GM18861 (cell line): ENCODE results near the gene CAPN11.
"Not testable (repeated sequence)": the region's sequence is repeated elsewhere in the genome, so short reads cannot be mapped to it uniquely, and the experiment has no call there.

Experiments used
- ATAC-seq: cut with Tn5 transposase; IDR thresholded peaks from one replicate; pipeline ENCODE4 v1.9.1; 2021; ENCODE audit not compliant: unreplicated experiment

CAPN11 gene

DNA sequence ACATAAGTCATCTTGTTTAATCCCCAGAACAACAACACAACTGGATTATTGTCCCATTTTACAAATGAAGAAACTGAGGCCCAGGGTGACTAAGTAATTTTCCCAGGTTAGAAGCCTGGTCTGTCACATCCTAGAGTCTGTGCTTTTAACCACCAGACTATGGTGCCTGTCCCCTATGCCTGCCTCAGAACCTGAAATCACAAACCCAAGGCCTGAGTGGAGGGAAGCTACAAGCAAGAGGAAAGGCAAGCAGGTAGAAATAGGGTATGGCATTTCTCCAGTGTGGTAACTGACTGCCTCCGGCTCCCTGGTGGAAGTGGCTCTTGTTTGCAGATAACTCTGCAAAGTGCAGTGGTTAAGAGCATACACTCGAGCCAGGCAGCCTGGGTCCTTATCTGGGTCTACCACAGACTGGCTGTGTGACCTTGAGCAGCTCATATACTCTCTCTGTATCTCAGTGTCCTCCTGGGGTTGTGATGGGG, 28.7 kb upstream of the CAPN11 start:
- ATAC-seq, result no peak

DNA sequence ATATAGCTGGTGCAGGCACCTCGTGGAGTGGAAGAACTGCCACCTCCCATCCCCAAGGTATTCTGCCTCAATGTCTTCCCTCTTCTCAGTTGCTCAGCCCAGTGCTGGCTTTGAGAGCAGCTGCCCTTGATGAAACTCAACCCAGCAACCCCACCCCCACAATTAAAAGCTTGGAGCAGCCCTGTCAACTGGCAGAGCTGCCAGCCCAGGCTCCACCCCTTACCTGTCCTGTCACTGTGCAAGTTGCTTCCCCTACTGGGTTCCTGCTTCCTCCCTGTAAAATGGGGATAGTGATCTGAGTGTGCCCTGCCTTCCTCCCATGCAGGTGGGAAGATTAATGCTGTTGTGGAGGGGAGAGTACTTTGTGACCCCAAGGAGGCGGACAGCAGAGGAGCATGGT, 26.7 kb upstream of the CAPN11 start:
- ATAC-seq, result no peak

DNA sequence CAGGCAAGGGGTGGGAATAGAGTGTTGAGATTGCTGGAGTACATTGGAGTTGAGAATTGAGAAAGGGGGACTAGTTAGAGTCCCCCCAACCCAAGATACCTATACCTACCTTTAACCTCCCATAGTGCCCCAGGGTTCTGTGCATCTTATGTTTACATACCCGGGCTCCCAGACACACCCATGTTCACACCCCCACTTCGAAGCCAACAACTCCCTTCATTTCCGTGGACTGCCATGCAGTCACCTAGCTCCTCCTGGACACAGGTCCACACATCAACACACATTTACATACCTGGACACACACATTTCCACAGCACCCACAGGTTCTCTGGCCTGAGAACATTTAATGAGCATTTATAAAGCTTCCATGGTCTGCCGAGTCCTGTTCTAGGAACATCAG, 26.1 kb upstream of the CAPN11 start:
- ATAC-seq, result no peak

DNA sequence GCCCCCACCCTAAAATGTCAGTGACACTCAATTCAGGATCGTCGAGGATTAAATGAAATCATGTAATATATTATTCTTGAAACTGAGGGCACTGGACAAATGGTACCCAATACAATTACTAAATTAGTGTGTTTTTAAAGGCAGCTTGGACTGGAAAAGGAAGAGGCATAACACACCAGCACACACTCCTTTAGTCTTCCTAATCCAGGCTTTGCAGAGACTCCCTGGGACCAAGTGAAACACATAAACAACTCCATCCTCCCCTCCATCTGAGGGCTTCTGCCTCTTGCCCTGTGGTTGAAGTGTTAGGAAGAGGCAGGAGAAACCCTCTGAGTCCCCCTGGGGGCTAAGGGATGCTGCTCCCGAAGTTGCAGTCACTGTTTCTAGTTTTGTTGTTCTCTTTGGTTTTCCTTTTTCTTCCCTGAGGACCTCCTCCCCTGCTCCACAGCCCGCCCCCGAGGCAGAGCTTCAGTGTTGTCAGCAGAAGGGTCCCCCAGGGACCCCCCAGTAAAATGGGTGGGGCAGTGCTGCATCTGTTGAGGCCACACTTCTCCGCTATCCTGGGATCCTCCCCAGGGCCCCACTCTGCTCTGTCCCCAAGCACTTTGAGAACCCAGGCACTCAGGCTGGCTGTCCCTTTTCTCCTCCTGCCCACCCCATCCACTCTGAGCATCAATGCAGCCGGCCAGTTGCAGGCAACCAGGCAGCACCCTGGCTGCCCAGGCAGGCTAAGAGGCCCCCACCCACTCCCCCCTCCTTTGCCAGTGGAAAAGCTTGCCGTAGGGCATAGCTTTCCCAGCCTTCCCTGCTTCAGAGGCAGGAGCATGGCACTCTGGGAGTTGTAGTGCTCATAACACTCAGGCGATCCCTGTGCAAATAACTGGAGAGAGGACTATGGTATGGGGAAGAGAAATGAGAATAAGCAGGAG, 25.4 kb upstream of the CAPN11 start:
- ATAC-seq, result no peak

DNA sequence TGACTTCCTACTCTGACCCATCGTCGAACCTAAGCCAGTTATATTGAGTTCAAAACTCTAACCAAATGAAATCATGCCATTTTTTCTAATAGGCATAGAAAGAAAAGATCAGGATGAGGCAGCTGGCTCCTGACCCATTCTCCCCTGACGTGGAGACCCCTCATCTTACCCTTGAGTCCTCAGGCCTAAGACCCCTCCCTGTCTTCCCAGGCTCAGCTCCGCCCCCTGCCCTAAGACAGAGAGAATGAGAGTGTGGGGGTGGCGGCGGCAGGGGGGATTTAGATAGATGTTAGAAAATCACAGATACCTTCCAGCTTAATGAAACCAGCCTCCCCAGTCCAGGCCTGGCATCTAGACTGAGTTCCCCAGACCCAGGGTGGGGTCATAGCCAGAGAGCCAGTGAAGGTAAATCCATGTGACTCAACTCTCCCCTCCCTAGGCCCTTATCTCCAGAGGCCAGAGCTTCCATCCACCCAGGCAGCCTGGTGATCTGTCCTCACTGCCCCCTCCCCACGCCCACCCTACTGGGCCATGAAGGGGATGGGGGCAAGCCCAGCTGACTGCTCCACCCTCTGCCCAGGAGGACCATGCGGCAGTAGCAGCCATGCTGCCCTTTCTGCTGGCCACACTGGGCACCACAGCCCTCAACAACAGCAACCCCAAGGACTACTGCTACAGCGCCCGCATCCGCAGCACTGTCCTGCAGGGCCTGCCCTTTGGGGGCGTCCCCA, 24.5 kb upstream of the CAPN11 start:
- no peak for ATAC-seq

DNA sequence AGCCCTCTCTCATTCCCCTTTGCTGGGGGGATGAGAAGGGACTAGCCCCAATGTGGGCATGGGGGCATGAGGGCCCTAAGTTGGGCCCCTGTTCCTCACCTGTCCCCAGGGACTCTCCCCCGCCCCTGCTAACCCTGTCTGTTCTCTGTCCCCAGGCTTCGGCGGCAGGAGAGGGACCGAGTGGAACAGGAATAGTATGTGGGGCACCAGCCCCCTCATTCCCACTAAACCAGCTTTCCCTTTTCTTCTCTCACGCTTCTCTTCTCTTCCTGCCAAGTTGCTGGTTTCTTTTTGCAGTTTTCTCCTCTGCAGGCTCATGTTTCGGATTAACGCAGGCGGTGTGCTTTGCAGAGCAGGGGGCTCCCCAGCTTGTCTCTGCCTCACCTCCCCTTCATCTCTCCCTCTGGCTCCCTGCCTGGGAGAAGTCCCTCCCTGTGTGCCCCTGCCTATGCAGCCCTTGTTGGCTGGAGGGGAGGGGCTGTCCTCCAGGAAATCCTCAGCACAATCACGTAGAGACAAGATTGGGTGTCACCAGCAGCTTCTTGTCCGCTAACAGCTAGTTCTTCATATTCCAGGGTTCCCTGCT, 23.4 kb upstream of the CAPN11 start:
- ATAC-seq, result no peak

DNA sequence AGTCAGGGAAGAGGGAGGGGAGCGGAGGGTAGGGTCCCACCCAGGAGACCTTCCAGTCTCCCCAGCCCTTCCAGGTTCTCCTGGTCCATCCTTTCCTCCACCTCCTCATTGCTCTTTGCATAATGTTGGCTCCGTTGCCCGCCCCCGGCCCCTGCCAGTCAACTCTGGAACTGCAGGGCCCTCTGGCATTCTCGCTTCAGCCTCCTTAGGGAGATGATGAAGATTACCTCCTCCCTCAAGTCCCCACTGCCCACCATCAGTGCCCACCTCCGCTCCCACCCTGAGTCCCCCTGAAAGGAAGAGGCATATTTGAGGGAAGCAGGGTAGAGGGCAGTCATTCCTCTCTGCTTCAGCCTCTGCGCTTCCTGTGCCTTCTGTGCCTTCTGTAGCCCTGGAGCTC, 22.7 kb upstream of the CAPN11 start:
- no peak for ATAC-seq

DNA sequence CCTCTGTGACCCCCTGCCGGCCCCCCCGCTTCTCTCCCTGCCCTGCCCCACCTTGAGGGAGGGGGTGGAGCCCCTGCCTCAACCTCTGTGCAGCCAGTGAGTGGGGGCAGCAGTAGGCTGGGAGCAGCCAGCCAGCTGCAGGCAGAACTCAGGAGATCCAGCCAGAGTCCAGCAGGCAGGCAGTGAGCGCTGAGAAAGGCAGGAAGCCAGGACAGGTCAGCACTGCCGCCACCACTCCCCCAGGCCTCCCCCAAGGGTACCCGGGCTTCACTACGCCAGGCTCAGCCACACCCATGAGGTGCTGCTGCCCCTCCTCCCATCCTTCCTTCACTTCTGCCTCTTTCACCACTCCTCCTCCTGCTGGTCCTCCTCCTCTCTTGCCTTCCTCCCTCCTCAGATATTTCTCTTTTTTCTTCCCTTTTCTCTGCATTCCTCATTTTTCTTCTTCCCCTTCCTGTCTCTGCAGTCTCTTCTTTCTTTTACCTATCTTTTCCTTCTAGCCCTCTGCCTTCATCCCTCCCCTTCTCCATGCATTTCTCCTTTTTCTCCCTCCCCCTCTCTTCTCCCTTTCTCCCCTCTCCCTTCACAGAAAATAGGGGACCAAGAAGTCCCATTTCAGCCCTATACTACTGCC, 19.8 kb upstream of the CAPN11 start:
- no peak for ATAC-seq

DNA sequence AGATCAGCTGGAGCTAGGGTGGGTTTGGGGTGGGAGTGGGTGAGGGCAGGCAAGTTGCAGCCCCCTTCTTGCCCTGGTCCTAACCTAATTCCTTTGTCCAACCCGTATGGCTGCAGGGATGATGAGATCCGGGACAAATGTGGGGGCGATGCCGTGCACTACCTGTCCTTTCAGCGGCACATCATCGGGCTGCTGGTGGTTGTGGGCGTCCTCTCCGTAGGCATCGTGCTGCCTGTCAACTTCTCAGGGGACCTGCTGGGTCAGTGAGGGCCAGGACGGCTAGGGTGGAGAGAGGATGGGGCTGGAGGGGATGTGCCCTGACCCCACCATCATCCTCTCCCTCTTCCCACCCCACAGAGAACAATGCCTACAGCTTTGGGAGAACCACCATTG, 19.3 kb upstream of the CAPN11 start:
- no peak for ATAC-seq

DNA sequence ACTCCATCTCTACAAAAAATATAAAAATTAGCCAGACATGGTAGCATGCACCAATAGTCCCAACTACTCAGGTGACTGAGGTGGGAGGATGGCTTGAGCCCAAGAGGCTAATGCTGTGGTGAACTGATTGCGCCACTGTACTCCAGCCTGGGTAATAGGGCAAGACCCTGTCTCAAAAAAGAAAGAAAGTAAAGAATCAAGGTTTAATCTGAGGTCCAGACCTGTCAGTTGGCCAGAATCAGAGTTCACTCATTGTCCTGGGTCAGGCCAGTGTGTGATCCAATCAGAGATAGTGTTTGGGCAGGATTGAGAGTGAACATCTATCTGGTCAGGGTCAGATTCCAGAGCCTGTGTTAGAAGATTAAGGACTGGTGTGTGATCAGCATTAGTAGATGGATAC, 15.8 kb upstream of the CAPN11 start:
- no peak for ATAC-seq

DNA sequence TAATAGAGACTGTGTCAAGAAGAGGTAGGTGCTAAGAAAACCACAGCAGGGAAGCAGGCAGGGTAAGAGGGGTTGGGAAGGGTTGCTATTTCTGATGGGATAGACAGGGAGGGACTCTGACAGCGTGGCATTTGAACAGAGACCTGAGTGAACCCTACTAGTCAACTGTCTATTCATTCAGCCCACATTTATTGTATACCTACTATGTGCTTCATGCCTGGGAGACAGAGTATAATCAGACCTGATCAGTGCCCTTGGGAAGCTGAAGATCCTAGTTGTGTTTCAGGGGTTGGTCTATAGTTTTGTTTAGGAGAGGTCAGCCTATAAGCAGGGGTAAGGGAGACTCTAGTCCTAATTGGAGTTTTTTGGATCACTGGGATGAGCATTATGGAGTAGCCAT, 14.9 kb upstream of the CAPN11 start:
- ATAC-seq, result no peak

DNA sequence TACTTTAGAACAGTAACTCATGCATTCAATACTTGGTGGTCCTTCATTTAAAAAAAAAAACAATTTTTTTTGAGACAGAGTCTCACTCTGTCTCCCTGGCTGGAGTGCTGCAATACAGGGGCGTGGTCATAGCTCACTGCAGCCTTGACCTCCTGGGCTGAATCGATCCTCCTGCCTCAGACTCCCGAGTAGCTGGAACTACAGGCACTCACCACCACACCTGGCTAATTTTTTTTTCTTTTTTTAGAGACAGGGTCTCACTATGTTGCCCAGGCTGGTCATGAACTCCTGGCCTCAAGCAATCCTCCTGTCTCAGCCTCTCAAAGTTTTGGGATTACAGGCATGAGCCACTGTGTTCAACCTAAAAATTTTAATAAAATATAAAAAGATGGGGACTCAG, 14.1 kb upstream of the CAPN11 start:
- ATAC-seq, result not testable (repeated sequence)

DNA sequence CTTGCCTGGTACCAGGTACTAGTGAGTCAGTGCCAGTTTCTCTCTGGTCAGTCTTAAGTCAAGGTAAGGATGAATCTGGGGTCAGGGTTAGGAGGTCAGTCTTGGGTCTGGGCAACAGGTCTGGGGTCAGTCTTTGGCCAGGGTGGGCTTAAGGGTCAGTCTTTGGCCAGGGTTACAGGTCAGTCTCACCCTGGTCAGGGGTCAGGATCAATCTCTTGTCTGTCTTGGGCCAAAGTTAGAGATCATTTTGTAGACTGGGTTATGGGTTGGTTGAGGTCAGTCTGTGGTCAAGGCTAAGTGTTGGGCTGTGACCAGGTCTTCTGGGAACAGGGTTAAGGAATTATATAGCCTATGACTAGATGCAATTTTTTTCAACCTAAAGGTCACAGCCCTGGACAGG, 12.8 kb upstream of the CAPN11 start:
- ATAC-seq, result no peak

DNA sequence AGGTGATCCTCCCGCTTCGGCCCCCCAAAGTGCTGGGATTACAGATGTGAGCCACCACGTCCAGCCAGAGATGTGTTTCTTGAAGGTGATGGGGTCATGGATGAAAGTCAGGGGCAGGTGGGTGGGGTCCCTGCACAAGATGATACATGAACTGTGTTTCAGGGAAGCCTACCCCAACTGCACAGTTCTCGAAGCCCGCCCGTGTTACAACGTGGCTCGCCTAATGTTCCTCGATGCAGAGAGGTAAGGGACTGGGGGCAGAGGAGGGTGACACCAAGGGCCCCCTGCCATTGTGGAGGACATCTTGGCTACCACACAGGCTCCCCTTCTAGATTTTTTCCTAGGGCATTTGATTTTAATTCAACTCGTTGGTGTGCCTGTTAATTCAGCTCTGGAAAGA, 11.9 kb upstream of the CAPN11 start:
- no peak for ATAC-seq

DNA sequence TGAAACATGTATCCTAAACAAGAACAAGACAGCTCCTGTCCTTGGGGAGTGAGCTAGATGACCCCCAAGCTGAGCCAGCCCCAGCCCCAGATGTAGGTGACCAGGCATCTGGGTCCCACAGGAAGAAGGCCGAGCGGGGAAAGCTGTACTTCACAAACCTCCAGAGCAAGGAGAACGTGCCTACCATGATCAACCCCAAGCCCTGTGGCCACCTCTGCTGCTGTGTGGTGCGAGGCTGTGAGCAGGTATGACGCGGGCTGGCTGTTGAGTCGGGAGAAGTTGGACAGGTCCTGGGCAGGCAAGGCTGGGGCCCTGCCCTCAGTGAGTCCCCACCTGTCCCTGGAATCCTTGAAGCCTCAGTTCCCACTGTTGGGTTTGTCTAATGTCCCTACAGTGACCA, 11.4 kb upstream of the CAPN11 start:
- ATAC-seq, result no peak

DNA sequence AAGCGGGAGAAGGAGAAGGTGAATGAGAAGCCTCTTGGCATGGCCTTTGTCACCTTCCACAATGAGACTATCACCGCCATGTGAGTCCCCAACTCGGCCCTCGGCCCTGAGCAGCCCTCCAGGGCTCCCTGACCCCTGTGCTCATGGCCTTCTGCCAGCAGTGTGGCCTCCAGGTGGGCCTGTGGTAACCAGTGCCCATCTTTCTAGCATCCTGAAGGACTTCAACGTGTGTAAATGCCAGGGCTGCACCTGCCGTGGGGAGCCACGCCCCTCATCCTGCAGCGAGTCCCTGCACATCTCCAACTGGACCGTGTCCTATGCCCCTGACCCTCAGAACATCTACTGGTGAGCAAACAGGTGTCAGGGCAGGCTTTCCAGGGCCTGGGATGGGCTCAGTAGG, 10.3 kb upstream of the CAPN11 start:
- no peak for ATAC-seq

DNA sequence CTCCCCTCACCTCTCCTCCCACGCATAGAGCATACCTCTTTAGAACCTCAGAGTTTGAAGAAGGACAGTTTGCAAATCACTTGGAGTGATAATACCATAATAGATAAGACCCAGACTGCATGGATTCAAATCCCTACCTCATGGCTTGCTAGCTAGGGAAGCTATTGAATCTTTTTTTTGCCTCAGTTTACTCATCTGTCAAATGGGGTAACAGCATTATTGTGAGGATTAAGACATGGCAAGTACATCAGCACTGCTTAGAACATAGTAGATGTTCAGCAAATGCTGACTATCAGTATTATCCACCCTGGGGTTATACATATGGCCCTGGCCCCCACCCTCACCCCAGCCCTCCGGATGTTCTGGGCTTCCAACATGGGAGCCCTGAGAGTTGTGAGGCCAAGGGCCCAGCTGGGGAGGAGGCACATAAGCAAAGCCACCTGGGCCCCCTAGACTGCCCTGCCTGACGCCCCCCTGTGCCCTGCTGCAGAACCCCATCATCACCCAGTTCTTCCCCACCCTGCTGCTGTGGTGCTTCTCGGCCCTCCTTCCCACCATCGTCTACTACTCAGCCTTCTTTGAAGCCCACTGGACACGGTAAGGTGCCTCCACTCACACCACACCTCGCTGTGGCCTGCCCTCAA, 9.1 kb upstream of the CAPN11 start:
- ATAC-seq, result no peak

DNA sequence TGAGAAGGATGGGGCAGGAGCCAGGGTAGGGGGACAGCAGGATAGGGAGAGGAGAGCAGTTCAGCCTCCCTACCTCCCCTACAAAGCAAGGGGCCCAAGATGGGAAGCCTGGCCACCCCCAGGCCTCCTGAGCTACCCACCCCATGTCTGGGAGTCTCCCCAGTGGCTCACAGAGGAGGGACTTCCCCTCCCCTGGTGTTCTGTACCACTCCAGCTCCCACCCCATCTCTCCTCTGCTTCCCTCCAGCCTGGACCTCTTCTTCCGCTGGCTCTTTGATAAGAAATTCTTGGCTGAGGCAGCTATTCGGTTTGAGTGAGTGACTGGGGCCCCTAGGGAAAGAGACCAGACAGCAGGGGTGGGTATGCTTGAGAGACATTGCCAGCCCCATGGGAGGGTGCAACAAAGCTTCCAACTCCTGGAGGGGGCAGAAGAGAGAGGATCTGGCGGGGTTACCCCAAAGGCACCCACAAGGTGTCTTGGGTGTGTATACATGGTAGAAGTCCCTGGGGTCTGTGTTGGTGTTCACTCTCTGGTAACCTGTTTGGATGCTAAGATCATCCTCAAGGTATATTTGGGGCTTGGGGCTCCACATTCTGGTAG, 8.2 kb upstream of the CAPN11 start:
- no peak for ATAC-seq

DNA sequence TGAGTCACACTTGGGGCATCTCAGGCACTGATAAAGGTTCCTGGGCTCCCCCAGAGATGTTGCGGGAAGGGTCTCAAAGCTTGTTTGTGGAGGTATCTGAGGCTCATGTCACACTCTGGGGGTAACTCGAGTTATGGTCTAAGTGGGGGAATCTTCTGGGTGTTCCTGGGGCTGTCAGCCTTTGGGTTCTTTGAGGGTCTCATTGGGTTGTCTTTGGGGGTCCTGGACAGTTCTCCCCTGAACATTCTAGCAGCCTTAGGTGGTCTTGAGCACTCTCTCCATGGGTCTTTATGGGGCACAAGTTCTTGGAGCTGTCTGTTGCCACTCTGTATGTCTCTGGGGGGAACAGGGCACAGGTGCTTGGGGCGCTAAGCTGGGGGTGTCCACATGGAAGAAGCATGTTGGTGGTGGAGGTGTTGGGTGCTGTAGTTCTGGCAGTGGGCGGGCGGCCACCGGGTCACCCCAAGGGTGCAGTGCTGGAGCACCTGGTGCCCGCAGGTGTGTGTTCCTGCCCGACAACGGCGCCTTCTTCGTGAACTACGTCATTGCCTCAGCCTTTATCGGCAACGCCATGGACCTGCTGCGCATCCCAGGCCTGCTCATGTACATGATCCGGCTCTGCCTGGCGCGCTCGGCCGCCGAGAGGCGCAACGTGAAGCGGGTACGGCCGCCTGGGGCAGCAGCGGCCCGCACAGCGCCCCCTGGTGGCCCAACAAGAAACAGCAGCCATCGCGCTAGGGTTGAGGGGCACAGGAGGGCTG, 7.1 kb upstream of the CAPN11 start:
- peak; percentile 77 for ATAC-seq

DNA sequence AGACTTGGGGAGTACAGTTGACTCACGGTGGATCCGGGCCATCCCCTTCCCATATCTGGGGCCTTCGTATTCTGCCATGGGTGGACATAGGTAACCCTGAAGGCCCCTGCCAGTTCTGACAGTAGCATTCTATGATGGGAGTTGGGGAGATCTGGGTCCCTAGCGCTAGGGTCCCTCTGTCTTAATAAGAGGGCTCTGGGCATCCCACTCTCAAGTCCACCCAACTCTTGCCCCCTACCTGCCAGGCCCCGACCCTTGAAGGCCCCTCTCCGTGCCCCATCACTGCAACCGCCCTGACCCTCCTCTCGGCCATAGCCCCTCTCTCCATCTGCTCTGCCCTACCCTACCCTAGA, 6.5 kb upstream of the CAPN11 start:
- no peak for ATAC-seq
